HEK293T (cell line): ENCODE measurements around the gene COL23A1.

Source experiments
- CTCF ChIA-PET: fragments of 350-600 bp; formaldehyde crosslinking; extraction: SDS; loops from one replicate; lab custom pipeline; 2021; ENCODE audit warnings: antibody characterized with exemption, inconsistent platforms; lab: Yijun Ruan, JAX
- POLR2A ChIA-PET: fragments of 350-600 bp; formaldehyde crosslinking; extraction: SDS; loops from one replicate; lab custom pipeline; 2020; ENCODE audit warnings: antibody characterized with exemption, inconsistent platforms; lab: Yijun Ruan, JAX
- DNase-seq: peaks from one replicate; pipeline ENCODE4 v3.0.0; 2012; ENCODE audit warnings: mixed read lengths; ENCODE audit errors: extremely low spot score
- ARNT ChIP-seq: fragments of 450-650 bp; IDR thresholded peaks from 2 replicates; pipeline ENCODE4 v1.6.1; 2017; ENCODE audit warnings: mild to moderate bottlenecking
- BHLHE40 ChIP-seq: fragments of 450-650 bp; IDR thresholded peaks from 2 replicates; pipeline ENCODE4 v1.6.1; 2016; ENCODE audit warnings: mild to moderate bottlenecking, moderate library complexity, borderline replicate concordance
- CTBP1 ChIP-seq: fragments of 450-650 bp; IDR thresholded peaks from 2 replicates; pipeline ENCODE4 v1.6.1; 2016; ENCODE audit warnings: borderline replicate concordance
- ELF4 ChIP-seq: fragments of 450-650 bp; IDR thresholded peaks from 2 replicates; pipeline ENCODE4 v1.6.1; 2017; ENCODE audit warnings: antibody characterized with exemption
- FOXA1 ChIP-seq: fragments of 450-650 bp; IDR thresholded peaks from 2 replicates; pipeline ENCODE4 v1.6.1; 2016; ENCODE audit warnings: mild to moderate bottlenecking
- FOXK2 ChIP-seq: fragments of 450-650 bp; IDR thresholded peaks from 2 replicates; pipeline ENCODE4 v1.6.1; 2016; ENCODE audit warnings: mild to moderate bottlenecking
- FOXM1 ChIP-seq: fragments of 450-650 bp; IDR thresholded peaks from 2 replicates; pipeline ENCODE4 v1.6.1; 2017; ENCODE audit warnings: mild to moderate bottlenecking, borderline replicate concordance
- HDGF ChIP-seq: fragments of 450-650 bp; IDR thresholded peaks from 2 replicates; pipeline ENCODE4 v1.6.1; 2017; ENCODE audit warnings: antibody characterized with exemption, borderline replicate concordance
- L3MBTL2 ChIP-seq: fragments of 450-650 bp; conservative IDR thresholded peaks from 2 replicates; pipeline ENCODE4 v1.6.1; 2016; ENCODE audit warnings: mild to moderate bottlenecking
- LEF1 ChIP-seq: fragments of 450-650 bp; IDR thresholded peaks from 2 replicates; pipeline ENCODE4 v1.6.1; 2017; ENCODE audit warnings: mild to moderate bottlenecking, borderline replicate concordance
- NFRKB ChIP-seq: fragments of 450-650 bp; IDR thresholded peaks from 2 replicates; pipeline ENCODE4 v1.6.1; 2016; ENCODE audit warnings: mild to moderate bottlenecking, moderate library complexity
- SP1 ChIP-seq: fragments of 450-650 bp; IDR thresholded peaks from 2 replicates; pipeline ENCODE4 v1.6.1; 2017
- SUZ12 ChIP-seq: fragments of 450-650 bp; IDR thresholded peaks from 2 replicates; pipeline ENCODE4 v1.6.1; 2016; ENCODE audit warnings: mild to moderate bottlenecking
- TARDBP ChIP-seq: fragments of 450-650 bp; IDR thresholded peaks from 2 replicates; pipeline ENCODE4 v1.6.1; 2016
- ZNF384 ChIP-seq: fragments of 450-650 bp; IDR thresholded peaks from 2 replicates; pipeline ENCODE4 v1.6.1; 2016
- TF ChIP-seq, protein P1 (sequence below): fragments of 450-650 bp; IDR thresholded peaks from 2 replicates; pipeline ENCODE4 v1.6.1; 2016

The COL23A1 gene

GRCh38 chr5:178271726-178272479 is 318.3 kb downstream of the COL23A1 start:
- TF ChIP-seq NFRKB: no peak
- no peak for TF ChIP-seq LEF1
- TF ChIP-seq SUZ12: no peak
- TF ChIP-seq ARNT: no peak
- TF ChIP-seq HDGF: no peak
- TF ChIP-seq, protein P1, sequence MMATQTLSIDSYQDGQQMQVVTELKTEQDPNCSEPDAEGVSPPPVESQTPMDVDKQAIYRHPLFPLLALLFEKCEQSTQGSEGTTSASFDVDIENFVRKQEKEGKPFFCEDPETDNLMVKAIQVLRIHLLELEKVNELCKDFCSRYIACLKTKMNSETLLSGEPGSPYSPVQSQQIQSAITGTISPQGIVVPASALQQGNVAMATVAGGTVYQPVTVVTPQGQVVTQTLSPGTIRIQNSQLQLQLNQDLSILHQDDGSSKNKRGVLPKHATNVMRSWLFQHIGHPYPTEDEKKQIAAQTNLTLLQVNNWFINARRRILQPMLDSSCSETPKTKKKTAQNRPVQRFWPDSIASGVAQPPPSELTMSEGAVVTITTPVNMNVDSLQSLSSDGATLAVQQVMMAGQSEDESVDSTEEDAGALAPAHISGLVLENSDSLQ: no peak
- no peak for TF ChIP-seq FOXA1
- TF ChIP-seq TARDBP: no peak
- TF ChIP-seq ELF4: no peak
- TF ChIP-seq BHLHE40: no peak
- ChIA-PET CTCF (interaction anchor here (0.7 kb wide), 1 partner anchor 75 kb away, joined by 3 read pairs; no protein-coding TSS in a partner anchor), POLR2A (no interaction called here)
- DNase-seq: no peak

DNA sequence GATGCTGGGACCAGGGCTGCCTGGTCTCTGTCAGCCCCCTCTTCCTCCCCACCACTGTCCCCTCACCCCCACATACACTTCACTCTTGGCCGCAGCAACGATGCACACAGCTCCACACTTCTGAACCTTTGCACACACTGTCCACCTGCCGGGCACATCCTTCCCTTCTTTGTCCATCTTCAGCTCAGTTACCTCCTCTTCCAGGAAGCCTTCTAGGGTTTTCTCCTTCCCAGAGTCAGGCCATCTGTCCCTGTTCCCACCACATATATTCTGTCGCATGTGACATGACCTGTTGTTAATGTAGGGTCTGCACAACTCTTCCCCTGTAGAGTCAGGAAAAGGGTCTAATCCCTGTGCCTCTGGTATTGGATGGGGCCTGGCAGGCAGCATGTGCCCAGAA is 319.0 kb downstream of the COL23A1 start:
- CTCF ChIA-PET: interaction anchor here (1.0 kb wide), 1 partner anchor 9 kb away, joined by 4 read pairs; no protein-coding TSS in a partner anchor
- TF ChIP-seq SUZ12: no peak
- no peak for TF ChIP-seq ELF4
- no peak for TF ChIP-seq NFRKB
- TF ChIP-seq ZNF384: no peak
- no peak for TF ChIP-seq LEF1
- no peak for TF ChIP-seq FOXM1
- no peak for TF ChIP-seq FOXA1
- TF ChIP-seq HDGF: no peak
- no peak for TF ChIP-seq ARNT
- no peak for TF ChIP-seq FOXK2
- TF ChIP-seq, protein P1: no peak
- TF ChIP-seq BHLHE40: no peak
- no peak for TF ChIP-seq TARDBP
- TF ChIP-seq SP1: no peak
- TF ChIP-seq L3MBTL2: no peak
- no peak for TF ChIP-seq CTBP1
- no peak for DNase-seq
- POLR2A ChIA-PET: no interaction called here

DNA sequence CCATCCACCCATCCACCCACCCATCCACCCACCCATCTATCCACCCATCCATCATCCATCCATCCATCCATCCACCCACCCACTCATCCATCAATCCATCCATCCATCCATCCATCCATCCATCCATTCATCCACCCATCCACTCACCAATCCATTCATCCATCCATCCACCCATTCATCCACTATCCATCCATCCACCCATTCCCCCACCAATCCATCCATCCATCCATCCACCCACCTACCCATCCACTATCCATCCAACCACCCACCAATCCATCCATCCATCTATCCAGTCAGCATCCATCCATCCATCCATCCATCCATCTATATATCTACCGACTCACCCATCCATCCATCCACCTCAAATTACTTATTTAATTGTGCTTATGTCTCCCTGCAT is 320.7 kb downstream of the COL23A1 start:
- TF ChIP-seq HDGF (no peak), ARNT (no peak), LEF1 (no peak), CTBP1 (no peak), ELF4 (no peak), BHLHE40 (no peak), FOXA1 (no peak)
- TF ChIP-seq, protein P1: no peak
- ChIA-PET CTCF (no interaction called here), POLR2A (no interaction called here)
- DNase-seq: no peak

DNA sequence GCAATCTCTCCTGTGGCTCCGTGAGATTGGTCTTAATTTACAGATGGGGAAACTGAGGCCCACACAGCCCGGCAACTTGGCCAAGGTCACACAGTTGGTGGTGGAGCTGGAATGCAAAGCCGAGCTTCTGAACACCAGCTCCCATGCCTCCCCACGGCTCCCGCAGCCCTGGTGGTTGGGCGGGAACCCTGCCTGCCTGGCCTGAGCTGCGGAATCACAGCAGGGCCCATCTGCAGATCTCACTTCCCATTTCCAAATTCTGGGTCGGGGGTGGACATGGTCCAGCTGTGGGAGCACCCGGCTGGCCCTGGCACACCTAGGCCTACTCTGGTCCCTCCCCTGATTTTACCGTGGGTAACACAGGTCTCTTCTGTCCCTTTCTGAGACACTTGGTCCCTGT is 322.3 kb downstream of the COL23A1 start:
- no peak for TF ChIP-seq BHLHE40
- no peak for TF ChIP-seq SUZ12
- TF ChIP-seq ARNT: no peak
- no peak for TF ChIP-seq CTBP1
- TF ChIP-seq FOXK2: no peak
- TF ChIP-seq SP1: no peak
- TF ChIP-seq LEF1: no peak
- no peak for TF ChIP-seq ZNF384
- no peak for TF ChIP-seq L3MBTL2
- TF ChIP-seq, protein P1: no peak
- no peak for TF ChIP-seq ELF4
- TF ChIP-seq FOXM1: no peak
- no peak for TF ChIP-seq HDGF
- no peak for TF ChIP-seq TARDBP
- no peak for TF ChIP-seq FOXA1
- no peak for TF ChIP-seq NFRKB
- no peak for DNase-seq
- POLR2A ChIA-PET: no interaction called here
- CTCF ChIA-PET: no interaction called here

- POLR2A ChIA-PET: no interaction called here
- TF ChIP-seq CTBP1: no peak
- TF ChIP-seq FOXK2: no peak
- TF ChIP-seq ZNF384: no peak
- TF ChIP-seq FOXM1: no peak
- TF ChIP-seq HDGF: no peak
- no peak for DNase-seq
- CTCF ChIA-PET: no interaction called here
Measured at GRCh38 chr5:178267245-178267644, 322.9 kb downstream of the COL23A1 start.

- CTCF ChIA-PET: no interaction called here
Measured at GRCh38 chr5:178266581-178266980, 323.6 kb downstream of the COL23A1 start.

More at GRCh38 chr5:178266581-178266980, 323.6 kb downstream of the COL23A1 start:
- no peak for DNase-seq
- POLR2A ChIA-PET: no interaction called here
- TF ChIP-seq BHLHE40 (no peak), SUZ12 (no peak), ELF4 (no peak), L3MBTL2 (no peak), CTBP1 (no peak), NFRKB (no peak), TARDBP (no peak), HDGF (no peak), ZNF384 (no peak), FOXM1 (no peak), FOXA1 (no peak), SP1 (no peak), ARNT (no peak), LEF1 (no peak), FOXK2 (no peak)
- TF ChIP-seq, protein P1: no peak
